GM21390 (cell line): ENCODE measurements around the gene GNRHR.
"Not testable (repeated sequence)": the region's sequence is repeated elsewhere in the genome, so short reads cannot be mapped to it uniquely, and the experiment has no call there.

Experiments
- ATAC-seq: cut with Tn5 transposase; IDR thresholded peaks from one replicate; pipeline ENCODE4 v1.9.1; 2021; ENCODE audit not compliant: unreplicated experiment

The GNRHR gene

DNA sequence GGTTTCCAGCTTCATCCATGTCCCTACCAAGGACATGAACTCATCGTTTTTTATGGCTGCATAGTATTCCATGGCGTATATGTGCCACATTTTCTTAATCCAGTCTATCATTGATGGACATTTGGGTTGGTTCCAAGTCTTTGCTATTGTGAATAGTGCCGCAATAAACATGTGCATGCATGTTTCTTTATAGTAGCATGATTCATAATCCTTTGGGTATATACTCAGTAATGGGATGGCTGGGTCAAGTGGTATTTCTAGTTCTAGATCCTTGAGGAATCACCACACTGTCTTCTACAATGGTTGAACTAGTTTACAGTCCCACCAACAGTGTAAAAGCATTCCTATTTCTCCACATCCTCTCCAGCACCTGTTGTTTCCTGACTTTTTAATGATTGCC is 23.7 kb downstream of the GNRHR start:
- not testable (repeated sequence) for ATAC-seq

DNA sequence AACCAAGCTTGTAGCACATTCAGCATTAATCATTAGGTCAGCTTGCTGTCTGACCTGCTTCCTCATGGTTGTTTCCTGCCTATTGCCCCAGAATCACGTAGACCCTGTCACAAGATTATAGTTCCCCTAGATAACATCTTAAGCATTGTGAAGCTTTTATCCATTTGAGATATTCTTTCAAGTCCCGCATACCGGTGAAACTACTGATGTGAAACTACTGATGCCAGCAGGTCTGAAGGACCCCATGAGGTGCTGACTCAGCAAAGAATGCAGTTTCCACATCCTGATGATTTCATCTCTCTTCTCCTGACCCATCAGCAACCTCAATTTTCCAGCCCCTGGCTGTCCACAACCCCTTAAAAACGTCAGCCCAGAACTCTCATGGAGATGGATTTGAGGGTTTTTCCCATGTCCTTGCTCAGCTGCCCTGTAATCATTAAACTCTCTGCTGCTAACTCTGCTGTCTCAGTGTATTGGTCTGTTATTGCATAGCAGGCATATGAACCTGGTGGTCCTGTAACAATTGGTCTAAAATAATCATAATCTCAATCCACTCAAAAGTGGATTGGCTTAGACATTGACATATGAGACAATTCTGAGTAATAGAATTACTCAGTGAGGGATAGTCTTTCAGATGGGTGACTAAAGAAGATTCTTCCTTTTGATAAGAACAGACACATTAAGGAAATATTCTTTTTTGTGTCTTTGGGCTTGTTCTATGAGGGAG is 26.9 kb downstream of the GNRHR start:
- ATAC-seq, result no peak

DNA sequence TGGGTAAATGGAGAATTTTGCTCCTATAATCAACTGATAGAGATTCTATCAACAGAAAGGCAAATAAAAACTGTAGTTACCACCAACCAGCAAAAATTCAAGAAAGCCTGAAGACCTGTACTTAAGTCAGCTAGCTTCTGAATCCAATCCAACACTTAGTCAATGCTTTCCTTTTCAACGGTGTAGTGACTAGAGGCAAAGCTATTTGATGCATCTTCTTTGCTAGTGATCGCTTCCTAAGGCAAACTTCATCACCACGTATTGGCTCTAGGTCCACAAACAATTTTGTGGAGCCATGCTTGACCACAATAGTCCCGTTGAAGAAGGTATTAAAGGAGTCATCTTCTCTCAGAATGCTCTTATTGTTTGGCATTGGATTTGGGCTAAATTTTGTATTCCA is 28.2 kb downstream of the GNRHR start:
- ATAC-seq, result no peak

DNA sequence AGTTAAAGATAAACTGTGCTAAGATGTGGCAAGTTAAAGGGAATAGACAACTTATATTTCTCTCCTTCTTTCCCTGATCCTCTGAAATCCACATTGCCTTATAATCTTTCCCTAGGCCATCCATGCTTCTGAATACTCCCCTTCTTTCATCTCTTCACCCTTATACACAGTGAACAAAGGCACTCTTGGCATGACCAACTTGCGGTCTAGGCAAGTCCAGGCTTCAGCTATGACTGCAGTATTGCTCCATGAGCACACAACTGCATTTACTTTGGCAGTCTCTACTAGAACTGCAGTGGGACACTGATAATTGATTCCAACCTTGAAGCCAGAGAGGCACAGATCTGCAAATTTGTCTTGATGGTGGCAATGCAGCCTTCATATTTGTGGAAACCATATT is 29.1 kb downstream of the GNRHR start:
- ATAC-seq, result no peak

DNA sequence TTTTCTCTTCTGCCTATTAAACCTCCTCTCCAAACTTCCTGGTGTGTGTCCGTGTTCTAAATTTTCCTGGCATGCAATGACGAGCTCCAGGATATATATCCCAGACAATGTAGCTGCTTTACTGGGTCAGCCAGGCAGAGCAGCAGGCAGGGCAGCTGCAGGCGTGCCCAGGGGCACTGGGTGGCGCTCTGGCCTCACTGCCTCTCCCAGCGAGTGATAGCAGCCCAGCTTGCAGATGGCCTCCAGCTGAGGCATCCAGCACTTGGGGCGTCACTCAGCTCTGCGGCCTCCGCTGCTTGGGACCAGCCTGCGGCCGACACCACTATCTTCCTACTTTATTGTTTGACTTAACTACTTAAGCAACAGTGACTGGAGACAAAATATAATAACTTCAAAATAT is 30.2 kb downstream of the GNRHR start:
- no peak for ATAC-seq

DNA sequence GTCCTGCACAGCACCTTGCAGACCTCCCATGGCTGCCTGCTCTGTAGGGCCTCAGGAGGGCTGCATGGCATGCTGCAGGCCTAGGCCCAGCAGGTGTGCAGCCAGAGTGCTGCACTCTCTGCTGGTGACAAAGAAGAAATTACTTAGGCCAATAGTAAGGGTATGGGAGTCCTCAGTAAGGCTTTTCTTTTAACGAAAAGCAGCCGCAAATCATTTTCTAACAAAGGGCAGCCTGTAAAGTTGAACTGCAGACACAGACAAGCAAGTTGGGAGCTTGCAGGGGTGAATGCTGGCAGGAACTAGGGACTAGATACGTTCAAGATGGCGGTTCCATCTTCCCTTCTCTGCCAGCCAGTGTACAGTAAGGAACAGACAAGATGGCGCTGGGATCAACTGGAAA is 30.8 kb downstream of the GNRHR start:
- no peak for ATAC-seq

DNA sequence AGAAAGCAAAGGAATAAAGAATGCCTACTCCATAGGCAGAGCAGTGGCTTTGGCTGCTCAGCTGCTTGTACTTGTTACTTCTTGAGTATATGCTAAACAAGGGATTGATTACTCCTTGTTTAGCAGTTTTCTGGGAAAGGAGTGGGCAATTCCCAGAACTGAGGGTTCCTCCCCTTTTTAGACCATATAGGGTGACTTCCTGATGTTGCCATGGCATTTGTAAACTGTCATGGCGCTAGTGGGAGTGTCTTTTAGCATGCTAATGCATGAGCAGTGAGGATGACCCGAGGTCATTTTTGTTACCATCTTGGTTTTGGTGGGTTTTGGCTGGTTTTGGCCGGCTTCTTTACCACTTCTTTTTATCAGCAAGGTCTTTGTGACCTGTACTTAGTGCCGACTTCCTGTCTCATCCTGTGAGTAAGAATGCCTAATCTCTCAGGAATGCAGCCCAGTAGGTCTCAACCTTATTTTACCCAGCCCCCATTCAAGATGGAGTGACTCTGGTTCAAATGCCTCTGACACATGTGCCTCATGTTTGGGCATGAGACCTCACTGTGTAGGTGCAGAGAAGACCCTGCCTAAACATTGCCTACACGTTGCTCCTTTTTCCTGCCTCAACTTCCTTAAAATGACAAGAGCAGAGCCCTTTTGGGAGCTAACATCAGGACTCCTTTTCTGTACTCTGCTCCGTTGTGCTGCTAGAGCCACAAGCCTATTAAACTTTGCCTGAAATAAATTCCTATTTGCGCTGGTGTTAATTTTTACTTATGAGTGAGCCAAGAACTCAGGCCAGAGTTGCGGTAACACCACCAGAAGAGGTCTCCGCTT is 32.2 kb downstream of the GNRHR start:
- no peak for ATAC-seq

DNA sequence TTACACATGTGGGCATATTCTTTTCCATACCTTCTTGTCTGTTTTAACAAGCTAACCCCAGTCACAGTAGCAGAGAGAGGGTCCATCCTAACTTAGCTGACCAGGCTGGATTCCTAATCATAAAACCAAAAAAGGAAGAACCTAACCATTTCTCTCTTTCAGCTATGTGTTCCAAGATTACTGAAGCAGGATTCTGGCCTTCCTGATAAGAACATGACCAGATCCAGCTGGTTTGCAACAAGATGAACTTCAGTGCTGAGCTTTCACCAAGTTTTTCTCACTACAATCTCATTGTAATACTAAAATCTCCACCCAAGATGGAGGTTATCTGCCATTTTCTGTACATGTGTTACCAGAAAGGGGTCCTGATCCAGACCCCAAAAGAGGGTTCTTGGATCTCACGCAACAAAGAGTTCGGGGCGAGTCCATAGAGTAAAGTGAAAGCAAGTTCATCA is 32.8 kb downstream of the GNRHR start:
- ATAC-seq, result no peak

DNA sequence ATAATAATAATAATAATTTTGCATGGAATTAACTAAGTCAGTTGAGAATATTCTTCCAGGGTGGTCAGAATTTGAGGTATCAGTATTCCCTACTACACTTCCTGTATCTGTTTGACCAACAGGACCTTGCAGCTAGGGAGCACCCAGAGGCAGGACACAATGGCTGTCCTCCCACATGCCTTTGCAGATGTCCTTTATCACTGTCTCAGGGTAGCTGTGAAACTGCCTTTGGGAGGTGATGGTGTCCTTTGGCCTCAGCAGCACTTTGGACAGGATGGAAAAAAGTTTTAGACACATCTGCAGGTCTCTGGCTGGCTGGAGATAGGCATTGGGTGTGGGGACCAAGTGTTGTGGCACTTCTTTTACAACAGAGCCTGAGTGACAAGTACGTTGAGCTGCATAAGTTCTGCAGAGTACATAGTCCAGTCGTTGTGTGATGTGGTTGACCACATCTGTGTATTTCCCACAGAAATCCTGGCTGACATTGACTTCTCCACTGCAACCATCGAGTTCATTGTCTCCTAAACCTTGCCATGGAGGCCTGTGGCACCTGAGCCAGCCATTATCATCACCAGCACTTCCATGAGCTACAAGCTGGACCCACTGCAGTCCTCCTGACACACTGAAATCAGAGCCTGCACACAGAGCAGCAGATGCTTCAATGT is 34.1 kb downstream of the GNRHR start:
- ATAC-seq, result no peak

DNA sequence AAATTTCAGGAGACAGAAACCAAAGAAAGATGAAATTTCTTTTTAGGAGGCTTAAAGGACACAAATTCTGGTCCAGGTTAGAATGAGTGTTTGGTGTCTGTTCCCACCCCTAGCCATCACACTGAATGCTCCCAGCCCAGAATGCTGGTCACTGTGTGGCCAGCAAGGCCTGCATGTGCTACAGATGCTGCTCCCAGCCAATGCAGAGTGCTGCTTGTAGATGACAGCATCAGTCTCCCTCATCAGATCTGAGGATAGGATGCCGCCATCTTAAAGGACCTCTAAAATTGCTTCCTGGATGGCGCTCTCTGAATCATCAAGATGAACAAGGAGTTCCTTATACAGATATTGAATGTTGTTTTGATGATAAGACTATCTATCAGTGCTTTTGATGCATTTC is 35.3 kb downstream of the GNRHR start:
- ATAC-seq, result no peak

DNA sequence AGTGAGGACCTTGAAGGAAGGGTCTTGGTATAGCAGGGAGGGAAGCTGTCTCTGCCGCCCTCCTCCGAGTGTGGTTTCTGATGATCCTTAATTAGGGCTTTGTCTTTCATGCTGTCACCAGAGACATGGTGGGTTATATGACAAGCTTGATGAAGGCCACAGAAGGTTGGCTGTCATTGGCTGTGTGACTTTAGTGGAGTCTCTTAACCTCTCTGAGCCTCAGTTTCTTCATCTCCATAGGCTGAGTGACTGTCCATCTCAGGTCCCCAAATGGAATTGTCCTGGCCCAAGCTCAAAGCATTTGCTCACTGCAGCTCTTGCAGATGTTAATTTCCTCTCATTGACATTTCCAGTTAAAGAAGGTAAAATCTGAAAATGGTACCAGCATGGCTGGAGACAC is 36.6 kb downstream of the GNRHR start:
- no peak for ATAC-seq

DNA sequence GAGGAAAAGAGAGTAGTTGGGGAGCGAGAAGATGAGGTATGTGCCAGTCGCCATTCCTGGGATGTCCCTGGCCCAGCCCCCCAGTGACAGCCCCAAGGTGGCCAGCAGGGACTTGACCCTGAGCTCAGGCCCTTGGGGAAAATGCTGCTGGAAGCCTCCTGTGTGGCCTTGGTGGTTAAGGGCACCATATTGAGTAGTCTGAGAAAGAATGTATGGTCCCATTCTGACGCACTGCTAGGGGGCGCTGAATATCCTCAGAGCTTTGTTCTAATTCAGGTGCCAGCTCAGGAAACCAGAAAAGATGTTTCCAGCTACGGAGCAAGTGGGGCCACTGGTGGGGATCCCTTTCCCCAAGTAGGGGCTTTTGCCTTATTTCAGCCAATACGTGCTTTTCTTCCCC is 39.2 kb downstream of the GNRHR start:
- no peak for ATAC-seq

DNA sequence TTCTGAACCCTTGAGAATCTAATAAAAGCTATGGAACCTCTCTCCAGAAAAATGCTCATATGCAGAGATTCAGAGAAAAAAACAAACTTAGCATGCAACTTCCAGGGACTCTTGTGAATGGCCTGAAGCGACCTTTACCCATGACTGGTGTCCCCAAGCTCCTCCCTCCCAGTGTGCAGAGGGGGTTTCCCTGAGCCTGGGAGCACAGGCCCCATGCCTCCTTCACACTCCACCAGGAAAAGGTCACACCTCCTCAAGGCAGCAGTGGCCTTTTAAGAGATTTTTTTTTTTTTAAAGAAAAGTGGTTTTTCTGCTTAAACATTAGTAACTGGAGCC is 40.0 kb downstream of the GNRHR start:
- no peak for ATAC-seq

DNA sequence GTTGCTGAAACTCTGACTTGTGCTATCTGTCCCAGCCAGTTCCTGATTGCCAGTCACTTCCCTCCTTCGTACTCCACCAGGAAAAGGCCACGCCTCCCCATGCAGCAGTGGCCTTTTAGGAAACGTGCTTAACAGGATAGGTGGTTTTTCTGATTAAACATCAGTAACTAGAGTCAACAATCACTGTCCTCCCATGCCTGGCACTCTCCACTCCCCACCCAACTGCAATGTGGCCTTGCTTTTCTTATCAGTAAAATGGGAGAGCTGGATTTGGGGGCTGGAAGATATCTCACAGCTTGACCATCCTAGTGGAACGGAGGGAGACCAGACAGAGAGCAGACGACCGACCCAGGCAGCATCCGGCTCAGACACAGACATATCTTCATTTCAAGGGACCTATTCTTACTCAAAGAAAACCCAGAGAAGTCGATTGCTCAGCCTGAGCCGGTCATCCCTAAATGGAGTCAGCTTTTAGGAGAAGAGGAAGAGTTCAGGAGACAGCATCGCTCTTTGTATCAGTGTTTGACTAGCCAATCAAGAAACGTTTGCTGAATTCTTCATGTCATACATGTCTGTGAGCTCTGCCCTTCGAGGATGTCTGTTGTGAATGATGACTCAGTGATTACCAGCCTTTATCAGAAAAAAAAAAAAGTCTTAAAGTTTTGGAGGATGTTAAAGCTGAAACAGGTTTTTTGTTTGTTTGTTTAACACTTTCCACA is 40.5 kb downstream of the GNRHR start:
- ATAC-seq, result no peak

DNA sequence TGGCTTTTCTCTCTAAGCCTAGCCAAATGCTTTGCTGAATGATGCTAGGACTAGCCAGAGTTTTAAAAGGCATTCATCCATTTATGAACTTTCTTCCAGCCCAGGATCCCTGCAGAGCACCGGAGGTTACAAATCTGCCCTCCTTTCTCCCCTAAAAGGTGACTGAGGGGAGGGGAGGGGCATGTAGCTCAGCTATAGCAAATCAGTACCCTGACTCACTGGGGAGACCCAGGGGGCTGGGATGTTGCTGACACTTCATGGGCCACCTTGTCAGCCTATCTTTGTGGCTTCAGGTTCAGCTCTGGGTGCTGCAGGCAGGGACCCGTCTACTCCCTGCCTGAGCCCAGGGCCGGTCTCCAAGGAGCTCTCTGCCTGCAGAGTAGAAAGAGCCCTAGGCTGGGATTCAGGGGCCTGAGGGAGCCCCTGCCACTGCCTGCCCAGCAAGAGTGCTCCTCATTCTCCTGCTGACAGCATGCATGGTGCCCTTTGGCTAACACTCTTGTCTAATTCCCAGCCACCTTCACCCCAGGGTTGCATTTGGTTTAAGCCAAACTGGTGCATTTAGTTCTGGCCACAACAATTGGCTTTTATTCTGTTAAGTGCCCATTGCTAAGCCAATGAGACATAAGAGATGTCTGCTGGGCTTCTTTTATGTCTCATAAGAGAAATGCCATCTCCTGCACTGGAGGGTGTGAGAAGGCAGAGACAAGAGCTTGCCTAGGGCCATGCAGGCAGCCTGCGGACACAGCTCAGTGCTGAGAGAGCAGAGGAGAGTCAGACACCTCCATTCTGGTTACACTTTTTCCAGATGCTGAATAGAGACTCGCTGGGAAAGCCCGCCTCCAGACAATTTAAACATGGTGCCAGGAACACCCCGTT is 41.3 kb downstream of the GNRHR start:
- no peak for ATAC-seq

DNA sequence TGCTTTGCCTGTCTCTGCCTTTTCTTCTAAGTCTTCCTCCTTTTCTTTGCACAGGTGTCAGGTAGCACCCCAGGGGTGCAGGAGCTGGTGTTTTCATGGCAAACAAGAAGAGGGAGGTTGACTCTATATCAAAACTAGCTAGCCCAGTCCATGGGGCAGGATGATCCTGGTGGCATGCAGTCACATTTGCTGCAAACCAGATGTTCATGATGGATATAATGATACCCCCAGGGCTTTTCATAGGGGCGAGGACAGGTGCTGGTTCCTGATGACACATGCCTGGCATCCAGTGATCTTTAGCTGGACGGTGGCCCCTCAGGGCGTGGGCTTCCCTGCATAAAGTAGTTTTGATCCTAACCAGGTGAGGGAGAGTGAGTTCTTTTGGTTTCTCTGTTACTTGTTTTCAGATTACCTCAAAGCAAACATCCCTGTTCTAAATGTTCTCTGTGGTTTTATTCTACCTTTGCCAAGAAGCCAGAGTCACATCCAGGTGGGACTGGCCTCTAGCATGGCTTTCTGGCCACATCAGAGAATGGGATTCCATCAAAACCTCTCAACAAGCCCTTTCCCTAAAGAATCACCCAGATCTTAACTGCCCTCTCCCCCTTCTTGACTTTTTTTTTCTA is 42.1 kb downstream of the GNRHR start:
- no peak for ATAC-seq

DNA sequence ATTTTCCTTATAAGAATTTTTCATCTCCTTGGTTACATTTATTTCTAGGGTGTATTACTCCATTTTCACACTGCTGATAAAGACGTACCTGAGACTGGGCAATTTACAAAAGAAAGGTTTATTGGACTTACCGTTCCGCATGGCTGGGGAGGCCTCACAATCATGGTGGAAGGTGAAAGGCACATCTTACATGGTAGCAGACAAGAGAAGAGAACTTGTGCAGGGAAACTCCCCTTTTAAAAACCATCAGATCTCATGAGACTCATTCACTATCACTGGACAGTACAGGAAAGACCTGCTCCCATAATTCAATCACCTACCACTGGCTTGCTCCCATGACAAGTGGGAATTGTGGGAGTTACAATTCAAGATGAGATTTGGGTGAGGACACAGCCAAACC is 47.5 kb downstream of the GNRHR start:
- ATAC-seq, result not testable (repeated sequence)

DNA sequence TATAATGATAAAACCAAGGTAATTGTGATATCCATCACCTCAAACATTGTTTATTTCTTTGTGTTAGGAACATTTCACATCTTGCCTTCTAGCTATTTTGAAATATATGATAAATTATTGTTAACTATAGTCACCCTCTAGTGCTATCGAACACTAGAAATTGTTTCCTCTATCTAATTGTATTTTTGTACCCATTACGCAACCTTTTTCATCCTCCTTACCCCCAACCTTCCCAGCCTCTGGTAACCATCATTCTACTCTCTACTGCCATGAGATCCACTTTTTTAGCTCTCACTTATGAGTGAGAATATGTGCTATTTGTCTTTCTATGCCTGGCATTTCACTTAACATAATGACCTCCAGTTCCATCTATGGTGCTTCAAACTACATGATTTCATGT is 49.3 kb downstream of the GNRHR start:
- ATAC-seq, result no peak

DNA sequence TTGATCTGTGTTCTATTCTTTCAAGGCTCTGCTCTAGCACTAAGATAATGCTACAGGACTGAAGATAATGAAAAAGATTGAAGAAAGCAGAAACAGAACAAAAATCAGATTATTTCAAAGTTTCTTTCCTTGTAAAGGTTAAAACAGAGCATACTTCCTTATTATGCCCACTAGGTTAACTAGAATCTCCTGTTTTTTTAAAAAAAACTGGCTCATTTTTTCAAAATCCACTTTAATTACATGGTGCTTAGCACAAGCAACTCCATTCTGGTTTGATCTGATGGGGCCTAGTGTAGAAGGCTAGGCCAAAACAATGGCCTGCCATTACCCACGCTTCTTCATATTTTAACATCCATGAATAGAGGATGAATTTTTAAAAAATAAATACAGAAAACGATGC is 52.0 kb downstream of the GNRHR start:
- ATAC-seq, result no peak

DNA sequence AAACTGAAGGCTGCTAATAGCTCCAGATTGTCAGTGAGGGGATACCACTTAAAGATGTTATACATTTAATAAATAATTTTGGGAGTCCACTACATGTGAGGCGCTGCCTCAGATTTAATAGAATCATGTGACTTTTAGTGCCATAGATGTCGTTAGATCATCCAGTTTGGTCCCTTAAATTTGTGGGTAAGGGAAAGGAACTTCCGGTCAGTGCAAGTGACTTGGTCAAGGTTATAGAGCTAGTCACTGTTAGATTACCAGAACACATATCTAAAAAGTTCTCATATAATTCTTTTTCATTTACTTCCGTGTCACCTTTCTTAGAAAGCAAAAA is 52.7 kb downstream of the GNRHR start:
- ATAC-seq, result no peak
